ENCODE data around the gene ASCC3. TPM values are rescaled to one million over a fixed set of nuclear protein-coding genes. Genes with fewer than 3 reads are reported as not detected.

Gene ASCC3
- total RNA-seq, 2 donors from 2014 or later = 35.7 to 56.2 TPM

DNA sequence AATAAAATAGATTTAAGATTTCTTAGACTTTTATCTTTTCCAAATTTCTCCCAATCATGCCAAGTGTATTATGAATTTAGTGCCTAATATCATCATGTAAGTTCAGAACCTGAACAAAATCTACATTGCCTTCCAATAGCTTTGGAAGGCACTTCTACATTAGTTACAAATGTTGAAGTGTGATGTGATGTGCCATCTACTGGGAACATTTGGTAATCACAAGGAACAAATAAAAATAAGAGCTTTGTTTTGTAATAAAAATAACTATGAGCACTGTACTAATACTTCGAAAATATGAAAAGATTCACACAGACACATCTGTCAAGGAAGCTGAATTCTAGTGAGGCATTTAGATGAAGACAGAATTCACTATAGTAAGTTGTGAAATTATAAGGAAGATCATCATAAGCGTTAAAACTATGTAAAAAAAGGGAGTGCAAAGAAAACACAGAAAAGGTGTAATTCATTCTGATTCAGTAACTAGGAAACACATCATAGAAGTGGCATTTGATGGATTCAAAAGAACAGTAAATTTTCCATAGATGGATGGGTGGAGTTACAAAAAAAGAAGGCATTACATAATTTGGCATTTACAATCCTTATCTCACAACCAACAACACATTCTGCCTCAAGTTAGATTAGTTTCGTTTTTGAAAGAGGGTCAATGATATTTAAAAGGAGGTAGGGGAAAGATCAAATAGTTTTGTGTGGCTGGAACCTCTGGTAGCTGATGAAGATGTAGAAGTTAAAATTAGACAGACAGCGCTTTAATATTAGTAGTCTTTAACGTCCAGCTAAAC, 161.0 kb downstream of the ASCC3 start:
- peak overlapping the region; percentile 32 for H3K4me3 ChIP-seq
- no peak overlapping the region for H3K27ac ChIP-seq
- TF ChIP-seq, protein P1, sequence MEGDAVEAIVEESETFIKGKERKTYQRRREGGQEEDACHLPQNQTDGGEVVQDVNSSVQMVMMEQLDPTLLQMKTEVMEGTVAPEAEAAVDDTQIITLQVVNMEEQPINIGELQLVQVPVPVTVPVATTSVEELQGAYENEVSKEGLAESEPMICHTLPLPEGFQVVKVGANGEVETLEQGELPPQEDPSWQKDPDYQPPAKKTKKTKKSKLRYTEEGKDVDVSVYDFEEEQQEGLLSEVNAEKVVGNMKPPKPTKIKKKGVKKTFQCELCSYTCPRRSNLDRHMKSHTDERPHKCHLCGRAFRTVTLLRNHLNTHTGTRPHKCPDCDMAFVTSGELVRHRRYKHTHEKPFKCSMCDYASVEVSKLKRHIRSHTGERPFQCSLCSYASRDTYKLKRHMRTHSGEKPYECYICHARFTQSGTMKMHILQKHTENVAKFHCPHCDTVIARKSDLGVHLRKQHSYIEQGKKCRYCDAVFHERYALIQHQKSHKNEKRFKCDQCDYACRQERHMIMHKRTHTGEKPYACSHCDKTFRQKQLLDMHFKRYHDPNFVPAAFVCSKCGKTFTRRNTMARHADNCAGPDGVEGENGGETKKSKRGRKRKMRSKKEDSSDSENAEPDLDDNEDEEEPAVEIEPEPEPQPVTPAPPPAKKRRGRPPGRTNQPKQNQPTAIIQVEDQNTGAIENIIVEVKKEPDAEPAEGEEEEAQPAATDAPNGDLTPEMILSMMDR (IDR thresholded peaks at IDR 0.05) = no peak
- H3K27me3 ChIP-seq (replicated peaks; ENCODE audit: insufficient read depth) = no peaks in the 10 kb centered on the region
- ATAC-seq (ENCODE audit: insufficient number of reproducible peaks, low FRiP score, low read depth) = no peak
- H3K36me3 ChIP-seq = peaks cover 4% of the 10 kb centered on the region
- no peaks in the 10 kb centered on the region for H3K9me3 ChIP-seq
- no peaks in the 10 kb centered on the region for H3K4me1 ChIP-seq (ENCODE audit: control insufficient read depth in 1 of 2, low read depth in 2 of 2)
- no peak for DNase-seq (ENCODE audit: low spot score)

DNA sequence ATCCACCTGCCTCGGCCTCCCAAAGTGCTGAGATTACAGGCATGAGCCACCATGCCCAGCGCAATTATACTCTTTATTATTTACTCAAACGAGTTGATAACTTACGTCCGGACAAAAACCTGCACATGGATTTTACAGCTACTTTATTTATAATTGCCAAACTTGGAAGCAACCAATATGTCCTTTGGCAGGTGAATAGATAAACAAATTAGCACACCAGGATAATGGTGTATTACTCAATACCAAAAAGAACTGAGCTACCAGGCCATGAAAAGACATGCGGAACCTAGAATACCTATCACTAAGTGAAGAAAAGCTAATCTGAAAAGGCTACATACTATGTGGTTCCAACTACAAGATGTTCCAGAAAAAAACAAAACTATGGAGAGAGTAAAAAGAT, 168.1 kb downstream of the ASCC3 start:
- no peak for DNase-seq (ENCODE audit: low spot score)
- TF ChIP-seq, protein P1 (IDR thresholded peaks at IDR 0.05) = no peak
- H3K9me3 ChIP-seq = no peaks in the 10 kb centered on the region
- H3K4me1 ChIP-seq (ENCODE audit: control insufficient read depth in 1 of 2, low read depth in 2 of 2) = no peaks in the 10 kb centered on the region
- H3K27ac ChIP-seq = no peak overlapping the region
- no peak overlapping the region for H3K4me3 ChIP-seq
- H3K36me3 ChIP-seq = no peaks in the 10 kb centered on the region
- ATAC-seq (ENCODE audit: insufficient number of reproducible peaks, low FRiP score, low read depth) = no peak
- H3K27me3 ChIP-seq (replicated peaks; ENCODE audit: insufficient read depth) = no peaks in the 10 kb centered on the region

DNA sequence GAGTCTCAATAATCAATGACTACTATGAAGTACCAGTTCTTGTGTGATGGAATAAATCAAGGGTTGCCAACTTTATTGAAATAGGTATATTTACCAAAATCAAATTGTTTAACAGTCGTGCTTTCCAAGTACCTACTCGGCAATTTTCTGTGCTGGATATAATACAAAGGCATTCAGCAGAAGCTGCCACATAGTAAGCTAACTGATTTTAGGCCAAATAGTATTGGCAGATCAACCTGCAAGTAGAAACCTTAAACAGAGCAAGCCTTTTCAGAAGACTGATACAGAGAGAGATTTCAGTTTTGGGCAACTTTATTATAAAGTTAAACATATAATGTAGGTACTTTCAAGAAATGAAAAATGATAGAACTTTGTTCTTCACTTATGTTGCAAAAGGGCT, 174.6 kb downstream of the ASCC3 start:
- Histone ChIP-seq H3K27ac (no peak overlapping the region), H3K9me3 (no peaks in the 10 kb centered on the region), H3K36me3 (no peaks in the 10 kb centered on the region), H3K27me3 (replicated peaks; ENCODE audit: insufficient read depth) (no peaks in the 10 kb centered on the region), H3K4me1 (ENCODE audit: control insufficient read depth in 1 of 2, low read depth in 2 of 2) (no peaks in the 10 kb centered on the region), H3K4me3 (no peak overlapping the region)
- DNase-seq (ENCODE audit: low spot score) = no peak
- no peak for ATAC-seq (ENCODE audit: insufficient number of reproducible peaks, low FRiP score, low read depth)
- TF ChIP-seq, protein P1 (IDR thresholded peaks at IDR 0.05) = no peak

DNA sequence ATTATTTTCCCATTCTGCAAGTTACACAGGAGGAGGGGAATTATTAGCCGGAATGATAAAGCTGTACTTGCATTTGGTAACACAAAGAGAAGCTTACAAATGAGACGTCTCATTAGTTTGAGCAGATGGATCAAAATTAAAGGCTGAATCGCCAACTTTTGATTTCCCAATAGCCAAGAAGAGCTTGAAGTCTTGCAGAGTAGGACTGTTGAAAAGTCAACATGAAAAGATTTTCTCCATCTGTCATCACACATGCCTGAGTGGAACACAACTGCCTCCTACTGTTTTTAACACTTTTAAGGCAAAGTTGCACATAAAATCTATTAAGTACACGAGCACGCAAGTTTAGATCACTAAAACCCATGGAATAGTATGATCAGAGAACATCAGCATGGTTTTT, 176.2 kb downstream of the ASCC3 start:
- Histone ChIP-seq H3K36me3 (peaks cover 6% of the 10 kb centered on the region), H3K4me3 (no peak overlapping the region), H3K27ac (no peak overlapping the region), H3K27me3 (replicated peaks; ENCODE audit: insufficient read depth) (no peaks in the 10 kb centered on the region), H3K4me1 (ENCODE audit: control insufficient read depth in 1 of 2, low read depth in 2 of 2) (no peaks in the 10 kb centered on the region), H3K9me3 (no peaks in the 10 kb centered on the region)
- ATAC-seq (ENCODE audit: insufficient number of reproducible peaks, low FRiP score, low read depth) (no peak), DNase-seq (ENCODE audit: low spot score) (no peak)
- TF ChIP-seq, protein P1 (IDR thresholded peaks at IDR 0.05) = no peak

DNA sequence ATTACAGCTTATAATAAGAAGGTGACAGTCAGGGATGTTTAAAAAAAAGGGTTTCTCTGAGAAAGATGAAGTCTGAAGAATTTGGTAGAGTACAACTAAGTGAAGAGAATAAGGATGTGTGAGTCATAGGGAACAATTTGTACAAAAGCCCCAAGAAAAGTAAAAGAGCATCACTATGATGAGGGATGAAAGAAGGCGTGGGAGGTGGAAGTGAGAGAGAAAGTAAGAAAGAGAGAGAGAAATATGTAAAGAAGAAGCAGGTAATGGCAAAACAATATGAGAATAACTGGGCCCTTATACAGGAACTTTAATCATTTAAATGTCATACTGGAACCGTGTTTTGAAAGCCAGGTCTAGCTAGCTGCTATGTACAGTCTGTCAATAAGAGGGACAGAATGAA, 179.4 kb downstream of the ASCC3 start:
- Histone ChIP-seq H3K4me3 (no peak overlapping the region), H3K27me3 (replicated peaks; ENCODE audit: insufficient read depth) (no peaks in the 10 kb centered on the region), H3K4me1 (ENCODE audit: control insufficient read depth in 1 of 2, low read depth in 2 of 2) (no peaks in the 10 kb centered on the region), H3K27ac (no peak overlapping the region), H3K9me3 (no peaks in the 10 kb centered on the region), H3K36me3 (peaks cover 6% of the 10 kb centered on the region)
- no peak for ATAC-seq (ENCODE audit: insufficient number of reproducible peaks, low FRiP score, low read depth)
- DNase-seq (ENCODE audit: low spot score) = no peak
- TF ChIP-seq, protein P1 (IDR thresholded peaks at IDR 0.05) = no peak

Measured in thoracic aorta (tissue), 2 donors.